ENCODE measurements around the gene WWP2.

DNA sequence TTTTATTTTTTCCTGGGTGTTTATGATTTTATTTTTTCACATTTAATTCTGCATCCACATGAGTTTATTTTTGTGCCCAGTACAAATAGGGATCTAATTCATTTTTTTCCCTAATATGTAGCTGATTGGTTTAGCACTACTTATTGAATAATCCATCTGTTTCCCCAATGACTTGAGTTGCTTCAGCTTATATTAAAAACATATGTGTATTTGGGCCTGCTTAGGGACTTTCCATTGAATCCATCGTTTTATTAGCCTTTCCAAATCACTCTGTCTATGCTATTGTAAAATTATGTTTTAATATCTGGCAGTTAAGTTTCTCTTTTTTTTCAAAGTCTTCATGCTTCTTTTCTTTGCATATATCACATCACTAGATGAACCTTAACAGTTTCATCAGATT lies 42.2 kb downstream of the WWP2 start:
- TF ChIP-seq, protein P1, sequence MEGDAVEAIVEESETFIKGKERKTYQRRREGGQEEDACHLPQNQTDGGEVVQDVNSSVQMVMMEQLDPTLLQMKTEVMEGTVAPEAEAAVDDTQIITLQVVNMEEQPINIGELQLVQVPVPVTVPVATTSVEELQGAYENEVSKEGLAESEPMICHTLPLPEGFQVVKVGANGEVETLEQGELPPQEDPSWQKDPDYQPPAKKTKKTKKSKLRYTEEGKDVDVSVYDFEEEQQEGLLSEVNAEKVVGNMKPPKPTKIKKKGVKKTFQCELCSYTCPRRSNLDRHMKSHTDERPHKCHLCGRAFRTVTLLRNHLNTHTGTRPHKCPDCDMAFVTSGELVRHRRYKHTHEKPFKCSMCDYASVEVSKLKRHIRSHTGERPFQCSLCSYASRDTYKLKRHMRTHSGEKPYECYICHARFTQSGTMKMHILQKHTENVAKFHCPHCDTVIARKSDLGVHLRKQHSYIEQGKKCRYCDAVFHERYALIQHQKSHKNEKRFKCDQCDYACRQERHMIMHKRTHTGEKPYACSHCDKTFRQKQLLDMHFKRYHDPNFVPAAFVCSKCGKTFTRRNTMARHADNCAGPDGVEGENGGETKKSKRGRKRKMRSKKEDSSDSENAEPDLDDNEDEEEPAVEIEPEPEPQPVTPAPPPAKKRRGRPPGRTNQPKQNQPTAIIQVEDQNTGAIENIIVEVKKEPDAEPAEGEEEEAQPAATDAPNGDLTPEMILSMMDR (IDR thresholded peaks at IDR 0.05) = no peak
- no peak for TF ChIP-seq POLR2A (IDR thresholded peaks at IDR 0.05)

Measured in esophagus squamous epithelium (tissue), 4 donors.